NB4 (cell line): Measurements from ENCODE around the gene CAMK2A.

Experiments
- CTCF ChIP-seq: IDR thresholded peaks from one replicate; pipeline ENCODE4 v1.5.1; 2012; ENCODE audit warnings: low read depth, low read length
- MAX ChIP-seq: IDR thresholded peaks from 2 replicates; pipeline ENCODE4 v1.6.1; 2011; ENCODE audit warnings: low read depth, low read length
- POLR2A ChIP-seq: IDR thresholded peaks from 2 replicates; pipeline ENCODE4 v1.6.1; 2011; ENCODE audit warnings: mild to moderate bottlenecking; ENCODE audit not compliant: insufficient read length; ENCODE audit errors: extremely low read depth

DNA sequence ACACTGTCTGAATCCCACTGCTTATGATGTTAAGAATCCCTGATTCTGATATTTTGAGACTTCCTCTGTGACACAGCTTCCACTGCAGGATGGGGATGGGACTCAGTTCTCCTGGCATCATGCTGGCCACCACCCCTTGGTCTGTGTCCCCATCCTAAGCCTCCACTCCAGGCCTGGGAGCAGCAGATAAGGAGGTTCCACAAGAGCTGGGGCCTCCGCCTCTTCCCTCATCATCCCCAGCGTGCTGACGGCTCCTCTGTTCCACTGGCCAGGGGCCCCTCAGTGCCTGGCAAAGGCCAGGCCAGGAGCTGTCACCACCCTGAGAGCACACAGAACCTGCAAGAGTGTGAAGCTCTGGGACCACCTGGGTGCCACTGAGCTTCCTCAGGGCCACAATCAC lies 40.6 kb downstream of the CAMK2A start:
- TF ChIP-seq CTCF (no peak), POLR2A (no peak), MAX (no peak)
